ENCODE results near the gene SLC16A4.

GRCh38 chr1:110335265-110335664 lies 55.6 kb downstream of the SLC16A4 start:
- TF ChIP-seq JUN (IDR thresholded peaks at IDR 0.05; ENCODE audit: low read depth, low read length) (no peak), HDAC2 (IDR thresholded peaks at IDR 0.05; ENCODE audit: borderline replicate concordance in 1 of 2, low read depth in 2 of 2, low read length in 2 of 2) (no peak), POLR2A (IDR thresholded peaks at IDR 0.05; ENCODE audit: control extremely low read depth in 1 of 2, low read depth in 2 of 2, low read length in 2 of 2) (no peak), BRCA1 (IDR thresholded peaks at IDR 0.05; ENCODE audit: low read depth, low read length) (no peak), CEBPB (IDR thresholded peaks at IDR 0.05; ENCODE audit: low read depth, low read length) (no peak), BACH1 (IDR thresholded peaks at IDR 0.05; ENCODE audit: low read length) (no peak), YY1 (IDR thresholded peaks at IDR 0.05; ENCODE audit: low read depth, low read length) (no peak), GTF2F1 (IDR thresholded peaks at IDR 0.05; ENCODE audit: borderline replicate concordance, low read depth, low read length) (no peak), EZH2 (IDR thresholded peaks at IDR 0.05; ENCODE audit: low read depth, low read length, severe bottlenecking) (no peak), CTCF (IDR thresholded peaks at IDR 0.05; ENCODE audit: control extremely low read depth in 1 of 3, insufficient read depth in 1 of 3, low read depth in 1 of 3, low read length in 3 of 3) (no peak), SIN3A (conservative IDR thresholded peaks at IDR 0.05 in 1 of 2, IDR thresholded peaks at IDR 0.05 in 1 of 2; ENCODE audit: low read depth in 1 of 2, low read length in 2 of 2) (no peak)

Data from H1 (cell line).